ENCODE measurements around the gene RFT1. TPM values are rescaled to one million over a fixed set of nuclear protein-coding genes. Genes with fewer than 3 reads are reported as not detected.

Gene RFT1
- polyA plus RNA-seq, 2 donors: 5.7 to 11.0 TPM

GRCh38 chr3:53045518-53046170, 84.6 kb downstream of the RFT1 start, which contains the start of gene SFMBT1:
Gene SFMBT1, minus strand, starts transcription at chr3:53046073. Its CDS starts 76,945 bp downstream, at chr3:52969128.
- Histone ChIP-seq H3K4me3 (ENCODE audit: low read depth in 1 of 2, low read length in 2 of 2) (peak within 1 kb of the TSS; percentile 83 to 98), H3K9me3 (ENCODE audit: control insufficient read depth in 2 of 2, insufficient read depth in 1 of 2, low read depth in 1 of 2, low read length in 1 of 2) (no peaks in the 10 kb centered on the region), H3K36me3 (ENCODE audit: control insufficient read depth in 2 of 2, insufficient read depth in 2 of 2, low read length in 1 of 2) (no peaks in the 10 kb centered on the region), H3K27me3 (ENCODE audit: control insufficient read depth in 1 of 2, insufficient read depth in 2 of 2, low read length in 2 of 2) (no peaks in the 10 kb centered on the region), H3K27ac (ENCODE audit: low read depth in 2 of 2, low read length in 1 of 2) (peak within 1 kb of the TSS; percentile 95 to 97), H3K4me1 (ENCODE audit: control insufficient read depth in 2 of 2, insufficient read depth in 2 of 2, low read length in 1 of 2) (no peaks in the 10 kb centered on the region)
- 1% methylated on average over 61 to 117 of the region's 117 CpGs for WGBS, 2 donors

- no peaks in the 10 kb centered on the region for H3K27me3 ChIP-seq (ENCODE audit: control insufficient read depth in 1 of 2, insufficient read depth in 2 of 2, low read length in 2 of 2)
- no peaks in the 10 kb centered on the region for H3K4me1 ChIP-seq (ENCODE audit: control insufficient read depth in 2 of 2, insufficient read depth in 2 of 2, low read length in 1 of 2)
- no peaks in the 10 kb centered on the region for H3K36me3 ChIP-seq (ENCODE audit: control insufficient read depth in 2 of 2, insufficient read depth in 2 of 2, low read length in 1 of 2)
- peak overlapping the region; percentile 83 to 98 for H3K4me3 ChIP-seq (ENCODE audit: low read depth in 1 of 2, low read length in 2 of 2)
- peak overlapping the region; percentile 95 to 97 for H3K27ac ChIP-seq (ENCODE audit: low read depth in 2 of 2, low read length in 1 of 2)
- WGBS, 2 donors: 0% methylated on average over 54 to 101 of the region's 101 CpGs
- H3K9me3 ChIP-seq (ENCODE audit: control insufficient read depth in 2 of 2, insufficient read depth in 1 of 2, low read depth in 1 of 2, low read length in 1 of 2): no peaks in the 10 kb centered on the region
Measured at GRCh38 chr3:53044711-53045517, 85.3 kb downstream of the RFT1 start.

DNA sequence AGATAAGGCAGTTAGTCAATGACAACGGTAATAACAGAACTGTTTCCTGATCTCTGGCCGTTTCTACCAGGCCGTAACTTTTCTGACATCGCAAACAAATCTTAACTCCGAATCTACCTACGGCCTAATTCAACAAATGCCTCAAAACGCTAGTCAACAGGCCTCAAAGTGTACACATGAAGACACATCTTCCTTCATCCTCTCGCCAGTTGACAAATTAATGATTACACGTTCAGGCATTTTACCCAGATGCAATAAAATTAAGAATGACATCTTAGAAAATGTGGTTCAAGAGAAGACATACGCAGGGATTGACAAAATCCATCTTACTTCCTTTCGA, 85.9 kb downstream of the RFT1 start:
- Histone ChIP-seq H3K4me3 (ENCODE audit: low read depth in 1 of 2, low read length in 2 of 2) (peak overlapping the region in 1 of 2 donors; percentile 98), H3K9me3 (ENCODE audit: control insufficient read depth in 2 of 2, insufficient read depth in 1 of 2, low read depth in 1 of 2, low read length in 1 of 2) (no peaks in the 10 kb centered on the region), H3K27me3 (ENCODE audit: control insufficient read depth in 1 of 2, insufficient read depth in 2 of 2, low read length in 2 of 2) (no peaks in the 10 kb centered on the region), H3K27ac (ENCODE audit: low read depth in 2 of 2, low read length in 1 of 2) (peak overlapping the region; percentile 95 to 97), H3K36me3 (ENCODE audit: control insufficient read depth in 2 of 2, insufficient read depth in 2 of 2, low read length in 1 of 2) (no peaks in the 10 kb centered on the region), H3K4me1 (ENCODE audit: control insufficient read depth in 2 of 2, insufficient read depth in 2 of 2, low read length in 1 of 2) (no peaks in the 10 kb centered on the region)
- 35 to 38% methylated on average over 11 of the region's 11 CpGs for WGBS, 2 donors

DNA sequence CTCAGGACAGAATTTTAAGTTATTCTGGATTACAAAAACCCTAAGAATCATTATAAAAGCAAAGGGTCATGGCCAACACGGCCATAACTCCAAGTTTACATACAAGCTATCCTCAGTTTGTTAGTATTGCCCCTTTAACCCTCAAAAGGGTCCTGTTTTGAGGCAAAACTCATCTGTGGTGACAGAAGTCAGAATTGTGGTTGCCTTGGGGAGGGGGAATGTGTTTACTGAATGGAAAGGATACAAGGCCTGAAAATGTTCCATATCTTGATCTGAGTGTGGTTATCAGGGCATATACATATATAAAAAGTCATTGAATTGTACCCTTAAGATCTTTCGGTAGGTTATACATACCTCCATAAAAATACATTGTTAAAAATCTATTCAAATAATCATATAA, 86.5 kb downstream of the RFT1 start:
- Histone ChIP-seq H3K4me1 (ENCODE audit: control insufficient read depth in 2 of 2, insufficient read depth in 2 of 2, low read length in 1 of 2) (no peaks in the 10 kb centered on the region), H3K4me3 (ENCODE audit: low read depth in 1 of 2, low read length in 2 of 2) (no peak overlapping the region), H3K27ac (ENCODE audit: low read depth in 2 of 2, low read length in 1 of 2) (no peak overlapping the region), H3K27me3 (ENCODE audit: control insufficient read depth in 1 of 2, insufficient read depth in 2 of 2, low read length in 2 of 2) (no peaks in the 10 kb centered on the region), H3K9me3 (ENCODE audit: control insufficient read depth in 2 of 2, insufficient read depth in 1 of 2, low read depth in 1 of 2, low read length in 1 of 2) (no peaks in the 10 kb centered on the region), H3K36me3 (ENCODE audit: control insufficient read depth in 2 of 2, insufficient read depth in 2 of 2, low read length in 1 of 2) (no peaks in the 10 kb centered on the region)
- 77 to 85% methylated on average over 2 of the region's 2 CpGs for WGBS, 2 donors

DNA sequence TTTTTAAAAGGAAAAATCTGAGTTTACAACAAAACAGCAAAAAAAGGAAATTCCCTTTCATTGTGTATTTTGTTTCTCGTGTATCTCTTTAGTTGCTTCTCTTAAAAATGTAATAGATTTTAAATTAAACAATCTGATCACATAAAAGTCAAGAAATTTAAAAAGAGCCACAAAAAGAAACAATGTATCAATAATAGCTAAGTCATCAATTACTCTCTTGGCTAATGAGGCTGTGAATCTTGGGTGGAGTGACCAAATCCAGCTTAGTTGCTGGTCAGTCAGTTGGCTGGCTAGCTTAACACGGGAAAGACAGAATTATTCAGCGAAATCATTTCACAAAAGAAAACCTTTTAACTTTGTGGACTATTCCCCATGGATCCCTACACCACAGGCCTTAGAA, 87.6 kb downstream of the RFT1 start:
- WGBS, 2 donors: 86 to 91% methylated on average over 3 of the region's 3 CpGs
- H3K4me1 ChIP-seq (ENCODE audit: control insufficient read depth in 2 of 2, insufficient read depth in 2 of 2, low read length in 1 of 2): no peaks in the 10 kb centered on the region
- no peak overlapping the region for H3K27ac ChIP-seq (ENCODE audit: low read depth in 2 of 2, low read length in 1 of 2)

DNA sequence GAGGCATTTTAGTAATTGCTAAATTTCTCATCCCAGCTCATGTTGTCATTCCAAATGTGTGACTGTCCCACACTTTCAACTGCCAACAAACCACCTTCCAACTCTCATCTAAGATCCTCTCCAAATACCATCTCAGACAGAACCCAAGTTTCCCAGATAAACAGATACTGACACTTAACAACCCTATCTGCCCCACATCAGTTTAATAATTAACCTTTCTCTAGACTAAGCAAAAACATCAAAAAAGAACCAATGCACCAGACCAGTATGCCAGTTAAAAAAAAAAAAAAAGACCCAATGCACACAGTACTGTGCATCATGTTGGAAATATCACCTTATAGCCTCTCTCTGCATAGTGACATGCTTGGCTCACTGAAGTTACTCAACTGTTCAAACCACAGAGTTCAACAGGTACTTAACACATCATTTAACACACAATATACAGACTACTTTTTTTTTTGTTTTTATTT, 89.8 kb downstream of the RFT1 start:
- no peaks in the 10 kb centered on the region for H3K27me3 ChIP-seq (ENCODE audit: control insufficient read depth in 1 of 2, insufficient read depth in 2 of 2, low read length in 2 of 2)
- H3K4me3 ChIP-seq (ENCODE audit: low read depth in 1 of 2, low read length in 2 of 2): no peak overlapping the region
- H3K36me3 ChIP-seq (ENCODE audit: control insufficient read depth in 2 of 2, insufficient read depth in 2 of 2, low read length in 1 of 2): no peaks in the 10 kb centered on the region
- H3K9me3 ChIP-seq (ENCODE audit: control insufficient read depth in 2 of 2, insufficient read depth in 1 of 2, low read depth in 1 of 2, low read length in 1 of 2): no peaks in the 10 kb centered on the region
- H3K4me1 ChIP-seq (ENCODE audit: control insufficient read depth in 2 of 2, insufficient read depth in 2 of 2, low read length in 1 of 2): peaks cover 0 to 2% of the 10 kb centered on the region in 2 donors
- no peak overlapping the region for H3K27ac ChIP-seq (ENCODE audit: low read depth in 2 of 2, low read length in 1 of 2)

More for the DNA sequence above, 87.6 kb downstream of the RFT1 start:
- no peaks in the 10 kb centered on the region for H3K36me3 ChIP-seq (ENCODE audit: control insufficient read depth in 2 of 2, insufficient read depth in 2 of 2, low read length in 1 of 2)
- no peaks in the 10 kb centered on the region for H3K27me3 ChIP-seq (ENCODE audit: control insufficient read depth in 1 of 2, insufficient read depth in 2 of 2, low read length in 2 of 2)
- H3K9me3 ChIP-seq (ENCODE audit: control insufficient read depth in 2 of 2, insufficient read depth in 1 of 2, low read depth in 1 of 2, low read length in 1 of 2): no peaks in the 10 kb centered on the region
- H3K4me3 ChIP-seq (ENCODE audit: low read depth in 1 of 2, low read length in 2 of 2): no peak overlapping the region

- no peak overlapping the region for H3K4me3 ChIP-seq (ENCODE audit: low read depth in 1 of 2, low read length in 2 of 2)
- 88 to 89% methylated on average over 2 of the region's 2 CpGs for WGBS, 2 donors
- no peak overlapping the region for H3K27ac ChIP-seq (ENCODE audit: low read depth in 2 of 2, low read length in 1 of 2)
- no peaks in the 10 kb centered on the region for H3K27me3 ChIP-seq (ENCODE audit: control insufficient read depth in 1 of 2, insufficient read depth in 2 of 2, low read length in 2 of 2)
- H3K4me1 ChIP-seq (ENCODE audit: control insufficient read depth in 2 of 2, insufficient read depth in 2 of 2, low read length in 1 of 2): peaks cover 0 to 2% of the 10 kb centered on the region in 2 donors
- H3K9me3 ChIP-seq (ENCODE audit: control insufficient read depth in 2 of 2, insufficient read depth in 1 of 2, low read depth in 1 of 2, low read length in 1 of 2): no peaks in the 10 kb centered on the region
- no peaks in the 10 kb centered on the region for H3K36me3 ChIP-seq (ENCODE audit: control insufficient read depth in 2 of 2, insufficient read depth in 2 of 2, low read length in 1 of 2)
Measured at GRCh38 chr3:53039376-53039752, 90.9 kb downstream of the RFT1 start.

- Histone ChIP-seq H3K27me3 (ENCODE audit: control insufficient read depth in 1 of 2, insufficient read depth in 2 of 2, low read length in 2 of 2) (no peaks in the 10 kb centered on the region), H3K36me3 (ENCODE audit: control insufficient read depth in 2 of 2, insufficient read depth in 2 of 2, low read length in 1 of 2) (no peaks in the 10 kb centered on the region), H3K4me1 (ENCODE audit: control insufficient read depth in 2 of 2, insufficient read depth in 2 of 2, low read length in 1 of 2) (peaks cover 0 to 2% of the 10 kb centered on the region in 2 donors), H3K9me3 (ENCODE audit: control insufficient read depth in 2 of 2, insufficient read depth in 1 of 2, low read depth in 1 of 2, low read length in 1 of 2) (no peaks in the 10 kb centered on the region), H3K27ac (ENCODE audit: low read depth in 2 of 2, low read length in 1 of 2) (no peak overlapping the region), H3K4me3 (ENCODE audit: low read depth in 1 of 2, low read length in 2 of 2) (no peak overlapping the region)
- WGBS, 2 donors: 65 to 76% methylated on average over 5 of the region's 5 CpGs
Measured at GRCh38 chr3:53038679-53039375, 91.4 kb downstream of the RFT1 start.

All from esophagus (tissue), 2 donors.